Measurements from ENCODE around the gene FUT2. TPM values are rescaled to one million over a fixed set of nuclear protein-coding genes. Genes with fewer than 3 reads are reported as not detected.

Gene FUT2
- total and polyA plus RNA-seq, 10 of the 15 experiments (the other 5 are each of a cell fraction or from before 2014, with no cell fraction given) = 0.02 to 0.13 (median 0.07) TPM; not detected in 7

- no peak for TF ChIP-seq BCLAF1 (IDR thresholded peaks at IDR 0.05)
- no peak for TF ChIP-seq TAF1 (IDR thresholded peaks at IDR 0.05; ENCODE audit: borderline replicate concordance, low read depth, low read length)
- TF ChIP-seq BHLHE40 (IDR thresholded peaks at IDR 0.05; ENCODE audit: borderline replicate concordance in 1 of 2, low read depth in 2 of 2, low read length in 1 of 2) = no peak
- TF ChIP-seq ZZZ3 (IDR thresholded peaks at IDR 0.05; ENCODE audit: control insufficient read depth, insufficient read length, low read depth) = no peak
- TF ChIP-seq USF2 (IDR thresholded peaks at IDR 0.05; ENCODE audit: borderline replicate concordance, low read depth, low read length) = no peak
- TF ChIP-seq SMAD5 (IDR thresholded peaks at IDR 0.05; ENCODE audit: low read depth) = no peak
- no peak for TF ChIP-seq PAX5 (IDR thresholded peaks at IDR 0.05; ENCODE audit: borderline replicate concordance, low read depth, low read length)
- TF ChIP-seq KLF5 (IDR thresholded peaks at IDR 0.05; ENCODE audit: partially characterized antibody) = no peak
- no peak for TF ChIP-seq NFIC (IDR thresholded peaks at IDR 0.05; ENCODE audit: low read depth, low read length)
- no peak for TF ChIP-seq JUNB (IDR thresholded peaks at IDR 0.05)
- no peak for TF ChIP-seq RUNX3 (IDR thresholded peaks at IDR 0.05; ENCODE audit: low read length)
Measured at GRCh38 chr19:48722196-48722708, 26.5 kb downstream of the FUT2 start (continued).

All from GM12878 (cell line).